ENCODE measurements around the gene GGA1. TPM values are rescaled to one million over a fixed set of nuclear protein-coding genes. Genes with fewer than 3 reads are reported as not detected.

The GGA1 gene
- total and polyA plus RNA-seq, 10 of the 15 experiments (the other 5 are each of a cell fraction or from before 2014, with no cell fraction given), result 1.4 to 79.4 (median 44.4) TPM

GRCh38 chr22:37571992-37572373, 36.7 kb upstream of the GGA1 start (continued):
- TF ChIP-seq, protein P1, sequence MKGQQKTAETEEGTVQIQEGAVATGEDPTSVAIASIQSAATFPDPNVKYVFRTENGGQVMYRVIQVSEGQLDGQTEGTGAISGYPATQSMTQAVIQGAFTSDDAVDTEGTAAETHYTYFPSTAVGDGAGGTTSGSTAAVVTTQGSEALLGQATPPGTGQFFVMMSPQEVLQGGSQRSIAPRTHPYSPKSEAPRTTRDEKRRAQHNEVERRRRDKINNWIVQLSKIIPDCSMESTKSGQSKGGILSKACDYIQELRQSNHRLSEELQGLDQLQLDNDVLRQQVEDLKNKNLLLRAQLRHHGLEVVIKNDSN (IDR thresholded peaks at IDR 0.05; ENCODE audit: borderline replicate concordance, extremely low read length, insufficient read depth, low read depth, low read length), result no peak

DNA sequence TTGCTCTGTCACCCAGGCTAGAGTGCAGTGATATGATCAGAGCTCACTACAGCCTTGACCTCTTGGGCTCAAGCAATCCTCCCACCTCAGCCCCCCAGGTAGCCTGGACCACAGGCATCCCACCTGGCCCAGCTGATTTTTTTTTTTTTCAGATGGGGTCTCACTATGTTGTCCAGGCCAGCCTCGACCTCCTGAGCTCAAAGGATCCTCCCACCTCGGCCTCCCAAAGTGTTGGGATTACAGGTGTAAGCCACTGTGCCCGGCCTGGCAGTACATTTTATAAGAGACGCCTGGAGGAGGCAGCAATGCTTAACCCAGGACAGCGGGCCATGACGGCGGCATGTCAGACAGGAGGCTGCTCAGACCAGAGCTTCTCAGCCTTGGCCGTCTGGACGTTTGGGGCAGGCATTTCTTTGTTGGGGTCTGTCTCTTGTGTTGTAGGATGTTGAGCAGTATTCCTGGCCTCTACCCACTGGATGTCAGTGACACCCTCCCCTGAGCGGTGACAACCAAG, 33.1 kb upstream of the GGA1 start:
- H3K27me3 ChIP-seq (replicated peaks in 1 of 2; ENCODE audit: control insufficient read depth in 2 of 2, insufficient read depth in 2 of 2, low read length in 1 of 2), result no peaks in the 10 kb centered on the region; a peak in 1 of 4 replicates
- FAIRE-seq (no peak), DNase-seq (ENCODE audit: low read depth, low spot score) (no peak), ATAC-seq (no peak)
- CTCF ChIA-PET, result interaction anchor here (1.0 to 22.0 kb wide), 3 partner anchors 8 to 12 kb away, joined by 3 to 528 read pairs (median 7); partner anchors contain the start of gene LGALS2
- no TSS peak for BruUV-seq (replicated peaks)
- H3K36me3 ChIP-seq (ENCODE audit: control insufficient read depth in 2 of 2, insufficient read depth in 2 of 2, low read length in 1 of 2), result no peaks in the 10 kb centered on the region
- RAD21 ChIA-PET (ENCODE audit: unreplicated experiment), result interaction anchor here (0.6 to 4.6 kb wide), 3 partner anchors 9 to 17 kb away, joined by 3 to 25 read pairs (median 3); no protein-coding TSS in a partner anchor
- H3K4me2 ChIP-seq (ENCODE audit: control insufficient read depth, insufficient read depth), result no peak overlapping the region
- POLR2A ChIA-PET, result interaction anchor here (2.4 kb wide), 1 partner anchor 14 kb away, joined by 13 read pairs; no protein-coding TSS in a partner anchor
- no peak overlapping the region for H2AFZ ChIP-seq (ENCODE audit: control insufficient read depth, low read depth, low read length)
- no peak overlapping the region for H3K9ac ChIP-seq (ENCODE audit: control insufficient read depth, insufficient read depth, low read length)
- H3K4me1 ChIP-seq (ENCODE audit: control insufficient read depth, insufficient read depth, low read length), result peaks cover 7% of the 10 kb centered on the region
- SMC1A ChIA-PET (ENCODE audit: uncharacterized antibody, unreplicated experiment), result interaction anchor here (1.2 to 2.1 kb wide), 3 partner anchors 9 to 17 kb away, joined by 3 to 8 read pairs (median 4); no protein-coding TSS in a partner anchor
- no peak overlapping the region for H3K4me3 ChIP-seq
- in situ Hi-C loops (cut with MboI) (no loop called here), intact Hi-C loops (cut with micrococcal nuclease; ENCODE audit: unreplicated experiment) (no loop called here)
- H3K9me3 ChIP-seq (replicated peaks; ENCODE audit: control insufficient read depth, insufficient read depth, low read length), result no peaks in the 10 kb centered on the region
- H3K79me2 ChIP-seq (ENCODE audit: control insufficient read depth, insufficient read depth, low read length), result no peaks in the 10 kb centered on the region
- 49% methylated on average over 10 of the region's 10 CpGs for WGBS (ENCODE audit: insufficient coverage, insufficient replicate concordance, low lambda C conversion rate, missing lambda C conversion rate)
- no peak overlapping the region for H3K27ac ChIP-seq (ENCODE audit: control insufficient read depth, insufficient read depth)
- no peaks in the 10 kb centered on the region for H4K20me1 ChIP-seq (ENCODE audit: control insufficient read depth, insufficient read depth)
- TF ChIP-seq YBX1 (IDR thresholded peaks at IDR 0.05), result no peak
- no peak for TF ChIP-seq BCL3 (IDR thresholded peaks at IDR 0.05; ENCODE audit: borderline replicate concordance, insufficient read depth, low read depth, low read length, poor library complexity, severe bottlenecking)
- no peak for TF ChIP-seq RELA (IDR thresholded peaks at IDR 0.05; ENCODE audit: borderline replicate concordance, partially characterized antibody)
- TF ChIP-seq, protein P2, sequence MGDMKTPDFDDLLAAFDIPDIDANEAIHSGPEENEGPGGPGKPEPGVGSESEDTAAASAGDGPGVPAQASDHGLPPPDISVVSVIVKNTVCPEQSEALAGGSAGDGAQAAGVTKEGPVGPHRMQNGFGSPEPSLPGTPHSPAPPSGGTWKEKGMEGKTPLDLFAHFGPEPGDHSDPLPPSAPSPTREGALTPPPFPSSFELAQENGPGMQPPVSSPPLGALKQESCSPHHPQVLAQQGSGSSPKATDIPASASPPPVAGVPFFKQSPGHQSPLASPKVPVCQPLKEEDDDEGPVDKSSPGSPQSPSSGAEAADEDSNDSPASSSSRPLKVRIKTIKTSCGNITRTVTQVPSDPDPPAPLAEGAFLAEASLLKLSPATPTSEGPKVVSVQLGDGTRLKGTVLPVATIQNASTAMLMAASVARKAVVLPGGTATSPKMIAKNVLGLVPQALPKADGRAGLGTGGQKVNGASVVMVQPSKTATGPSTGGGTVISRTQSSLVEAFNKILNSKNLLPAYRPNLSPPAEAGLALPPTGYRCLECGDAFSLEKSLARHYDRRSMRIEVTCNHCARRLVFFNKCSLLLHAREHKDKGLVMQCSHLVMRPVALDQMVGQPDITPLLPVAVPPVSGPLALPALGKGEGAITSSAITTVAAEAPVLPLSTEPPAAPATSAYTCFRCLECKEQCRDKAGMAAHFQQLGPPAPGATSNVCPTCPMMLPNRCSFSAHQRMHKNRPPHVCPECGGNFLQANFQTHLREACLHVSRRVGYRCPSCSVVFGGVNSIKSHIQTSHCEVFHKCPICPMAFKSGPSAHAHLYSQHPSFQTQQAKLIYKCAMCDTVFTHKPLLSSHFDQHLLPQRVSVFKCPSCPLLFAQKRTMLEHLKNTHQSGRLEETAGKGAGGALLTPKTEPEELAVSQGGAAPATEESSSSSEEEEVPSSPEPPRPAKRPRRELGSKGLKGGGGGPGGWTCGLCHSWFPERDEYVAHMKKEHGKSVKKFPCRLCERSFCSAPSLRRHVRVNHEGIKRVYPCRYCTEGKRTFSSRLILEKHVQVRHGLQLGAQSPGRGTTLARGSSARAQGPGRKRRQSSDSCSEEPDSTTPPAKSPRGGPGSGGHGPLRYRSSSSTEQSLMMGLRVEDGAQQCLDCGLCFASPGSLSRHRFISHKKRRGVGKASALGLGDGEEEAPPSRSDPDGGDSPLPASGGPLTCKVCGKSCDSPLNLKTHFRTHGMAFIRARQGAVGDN (IDR thresholded peaks at IDR 0.05), result no peak
- no peak for TF ChIP-seq SMAD5 (IDR thresholded peaks at IDR 0.05; ENCODE audit: low read depth)
- no peak for TF ChIP-seq IKZF2 (IDR thresholded peaks at IDR 0.05)
- no peak for TF ChIP-seq IKZF1 (conservative IDR thresholded peaks at IDR 0.05)
- TF ChIP-seq NFYA (IDR thresholded peaks at IDR 0.05; ENCODE audit: borderline replicate concordance, low read depth, low read length), result no peak
- TF ChIP-seq CBX5 (IDR thresholded peaks at IDR 0.05; ENCODE audit: low read depth), result no peak
- TF ChIP-seq FOS (IDR thresholded peaks at IDR 0.05; ENCODE audit: borderline replicate concordance, extremely low read depth, insufficient read length), result no peak
- TF ChIP-seq SREBF2 (IDR thresholded peaks at IDR 0.05; ENCODE audit: low read length), result no peak
- no peak for TF ChIP-seq ELK1 (IDR thresholded peaks at IDR 0.05; ENCODE audit: low read depth, low read length)
- no peak for TF ChIP-seq BCL11A (IDR thresholded peaks at IDR 0.05; ENCODE audit: low read depth, low read length)
- no peak for TF ChIP-seq ZBED1 (IDR thresholded peaks at IDR 0.05; ENCODE audit: borderline replicate concordance)

Measured in GM12878 (cell line).